Measurements from ENCODE around the gene WWP2. TPM values are rescaled to one million over a fixed set of nuclear protein-coding genes. Genes with fewer than 3 reads are reported as not detected.
A peak's percentile ranks its signal among the peaks of the same experiment; 100 is the strongest.

Gene WWP2
- total RNA-seq, 1 donor from 2014 or later = 21.7 TPM

GRCh38 chr16:69928856-69929400 is 166.8 kb downstream of the WWP2 start:
- intact Hi-C loops (cut with DNase I) = loop anchor here (10.0 kb wide), 1 partner anchor 64 kb away; no protein-coding TSS in a partner anchor
- peak; percentile 19 for DNase-seq

GRCh38 chr16:69929480-69929879 is 167.3 kb downstream of the WWP2 start:
- intact Hi-C loops (cut with DNase I) = loop anchor here (10.0 kb wide), 1 partner anchor 65 kb away; no protein-coding TSS in a partner anchor
- peak; percentile 37 for DNase-seq
- ATAC-seq (ENCODE audit: poor library complexity) = no peak

More at GRCh38 chr16:69928856-69929400, 166.8 kb downstream of the WWP2 start:
- no peak for ATAC-seq (ENCODE audit: poor library complexity)

- intact Hi-C loops (cut with DNase I) = loop anchor here (1.0 kb wide), 1 partner anchor 134 kb away; no protein-coding TSS in a partner anchor
Measured at GRCh38 chr16:69930117-69930776, 168.1 kb downstream of the WWP2 start.

GRCh38 chr16:69931631-69932030 is 169.5 kb downstream of the WWP2 start:
- DNase-seq = no peak
- no peak for ATAC-seq (ENCODE audit: poor library complexity)
- intact Hi-C loops (cut with DNase I) = no loop called here

More at GRCh38 chr16:69930117-69930776, 168.1 kb downstream of the WWP2 start:
- DNase-seq = peak; percentile 65
- ATAC-seq (ENCODE audit: poor library complexity) = peak; percentile 84

- no peak for ATAC-seq (ENCODE audit: poor library complexity)
- no peak for DNase-seq
- intact Hi-C loops (cut with DNase I) = no loop called here
Measured at GRCh38 chr16:69932228-69932627, 170.1 kb downstream of the WWP2 start.

- intact Hi-C loops (cut with DNase I) = no loop called here
- ATAC-seq (ENCODE audit: poor library complexity) (no peak), DNase-seq (no peak)
Measured at GRCh38 chr16:69932691-69933392, 170.7 kb downstream of the WWP2 start.

- DNase-seq (no peak), ATAC-seq (ENCODE audit: poor library complexity) (no peak)
- intact Hi-C loops (cut with DNase I) = no loop called here
Measured at GRCh38 chr16:69934044-69934443, 171.9 kb downstream of the WWP2 start.

- intact Hi-C loops (cut with DNase I) = no loop called here
- ATAC-seq (ENCODE audit: poor library complexity) (no peak), DNase-seq (no peak)
Measured at GRCh38 chr16:69934751-69935150, 172.6 kb downstream of the WWP2 start.

- DNase-seq = no peak
- intact Hi-C loops (cut with DNase I) = no loop called here
Measured at GRCh38 chr16:69935278-69935711, 173.2 kb downstream of the WWP2 start.

GRCh38 chr16:69935740-69936139 is 173.6 kb downstream of the WWP2 start:
- intact Hi-C loops (cut with DNase I) = no loop called here
- no peak for DNase-seq
- no peak for ATAC-seq (ENCODE audit: poor library complexity)

More at GRCh38 chr16:69935278-69935711, 173.2 kb downstream of the WWP2 start:
- ATAC-seq (ENCODE audit: poor library complexity) = no peak

GRCh38 chr16:69936252-69936651 is 174.1 kb downstream of the WWP2 start:
- ATAC-seq (ENCODE audit: poor library complexity) = no peak
- no peak for DNase-seq
- intact Hi-C loops (cut with DNase I) = no loop called here

- no peak for DNase-seq
- no peak for ATAC-seq (ENCODE audit: poor library complexity)
- intact Hi-C loops (cut with DNase I) = no loop called here
Measured at GRCh38 chr16:69936751-69937211, 174.6 kb downstream of the WWP2 start.

- intact Hi-C loops (cut with DNase I) = no loop called here
- no peak for ATAC-seq (ENCODE audit: poor library complexity)
- DNase-seq = no peak
Measured at GRCh38 chr16:69937465-69937951, 175.4 kb downstream of the WWP2 start.

- intact Hi-C loops (cut with DNase I) = no loop called here
- no peak for ATAC-seq (ENCODE audit: poor library complexity)
- no peak for DNase-seq
Measured at GRCh38 chr16:69938981-69939820, 177.1 kb downstream of the WWP2 start.

- ATAC-seq (ENCODE audit: poor library complexity) (no peak), DNase-seq (no peak)
- intact Hi-C loops (cut with DNase I) = no loop called here
Measured at GRCh38 chr16:69939821-69940585, 177.9 kb downstream of the WWP2 start.

- ATAC-seq (ENCODE audit: poor library complexity) (no peak), DNase-seq (no peak)
- intact Hi-C loops (cut with DNase I) = no loop called here
Measured at GRCh38 chr16:69940676-69941075, 178.5 kb downstream of the WWP2 start.

- no peak for DNase-seq
- ATAC-seq (ENCODE audit: poor library complexity) = peak; percentile 13
Measured at GRCh38 chr16:69941251-69942098, 179.3 kb downstream of the WWP2 start.

More at GRCh38 chr16:69941251-69942098, 179.3 kb downstream of the WWP2 start:
- intact Hi-C loops (cut with DNase I) = no loop called here

Data from Right ventricle myocardium superior (tissue), 1 donor.